ENCODE measurements around the gene HTRA3.

The HTRA3 gene

GRCh38 chr4:8247047-8247930, 22.3 kb upstream of the HTRA3 start:
- no peak for DNase-seq (ENCODE audit: low spot score)

DNA sequence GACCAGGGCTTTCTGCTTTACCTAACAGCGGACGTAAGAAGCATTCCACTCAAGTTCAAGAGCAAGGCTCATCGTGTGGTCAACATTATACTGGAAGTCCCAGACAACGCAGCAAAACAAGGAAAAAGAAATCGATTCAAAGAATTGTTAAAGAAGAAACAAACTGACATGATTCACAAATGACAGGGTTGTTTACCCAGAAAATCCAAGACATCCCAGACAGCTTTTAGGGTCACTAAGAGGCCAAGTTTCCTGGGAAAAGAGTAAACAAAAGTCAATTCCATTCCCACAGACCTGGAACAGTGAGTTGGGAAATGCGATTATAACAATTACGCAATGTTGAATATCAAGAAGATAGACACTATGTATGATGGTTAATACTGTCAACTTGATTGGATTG, 21.5 kb upstream of the HTRA3 start:
- DNase-seq (ENCODE audit: low spot score), result no peak

- DNase-seq (ENCODE audit: low spot score), result no peak
These were observed 19.3 kb upstream of the HTRA3 start for GRCh38 chr4:8250227-8250626.

DNA sequence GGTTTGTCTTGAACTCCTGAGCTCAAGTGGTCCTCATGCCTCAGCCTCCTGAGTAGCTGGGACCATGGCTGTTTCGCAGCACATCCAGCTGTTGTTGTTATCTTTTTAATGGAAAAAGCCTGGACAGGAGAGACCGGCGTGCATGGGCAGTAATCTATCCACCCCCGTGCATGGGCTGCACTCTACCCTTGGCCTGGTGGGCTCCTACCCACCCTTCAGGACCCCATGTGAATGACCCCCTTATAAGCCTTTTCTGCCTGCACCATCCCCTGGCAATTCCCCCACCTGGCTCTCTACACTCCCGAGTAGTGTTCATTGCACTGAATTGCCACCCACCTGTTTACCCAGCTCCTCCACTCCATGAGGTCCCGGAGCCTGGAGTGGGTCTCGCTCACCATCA, 18.9 kb upstream of the HTRA3 start:
- DNase-seq (ENCODE audit: low spot score), result no peak

GRCh38 chr4:8251110-8251883, 18.3 kb upstream of the HTRA3 start:
- no peak for DNase-seq (ENCODE audit: low spot score)

GRCh38 chr4:8252301-8253173, 17.0 kb upstream of the HTRA3 start:
- no peak for DNase-seq (ENCODE audit: low spot score)

DNA sequence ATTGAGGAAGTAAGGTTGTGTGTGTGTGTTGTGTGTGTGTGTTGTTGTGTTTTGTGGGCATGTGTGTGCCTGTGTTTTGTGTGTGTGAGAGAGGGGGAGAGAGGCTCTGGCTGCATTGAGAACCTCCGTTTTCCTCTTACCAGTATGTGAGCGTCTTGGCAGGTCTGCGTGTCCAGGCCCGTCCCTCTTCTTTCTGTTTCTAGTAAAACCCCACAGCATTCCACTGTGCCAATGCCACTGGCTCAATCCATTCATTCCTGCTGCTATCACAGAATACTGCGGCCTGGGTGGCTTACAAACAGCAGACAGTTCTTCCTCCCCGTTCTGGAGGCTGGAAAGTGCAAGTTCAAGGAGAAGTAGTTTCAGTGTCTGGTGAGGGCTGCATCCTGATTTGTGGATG, 15.5 kb upstream of the HTRA3 start:
- no peak for DNase-seq (ENCODE audit: low spot score)

DNA sequence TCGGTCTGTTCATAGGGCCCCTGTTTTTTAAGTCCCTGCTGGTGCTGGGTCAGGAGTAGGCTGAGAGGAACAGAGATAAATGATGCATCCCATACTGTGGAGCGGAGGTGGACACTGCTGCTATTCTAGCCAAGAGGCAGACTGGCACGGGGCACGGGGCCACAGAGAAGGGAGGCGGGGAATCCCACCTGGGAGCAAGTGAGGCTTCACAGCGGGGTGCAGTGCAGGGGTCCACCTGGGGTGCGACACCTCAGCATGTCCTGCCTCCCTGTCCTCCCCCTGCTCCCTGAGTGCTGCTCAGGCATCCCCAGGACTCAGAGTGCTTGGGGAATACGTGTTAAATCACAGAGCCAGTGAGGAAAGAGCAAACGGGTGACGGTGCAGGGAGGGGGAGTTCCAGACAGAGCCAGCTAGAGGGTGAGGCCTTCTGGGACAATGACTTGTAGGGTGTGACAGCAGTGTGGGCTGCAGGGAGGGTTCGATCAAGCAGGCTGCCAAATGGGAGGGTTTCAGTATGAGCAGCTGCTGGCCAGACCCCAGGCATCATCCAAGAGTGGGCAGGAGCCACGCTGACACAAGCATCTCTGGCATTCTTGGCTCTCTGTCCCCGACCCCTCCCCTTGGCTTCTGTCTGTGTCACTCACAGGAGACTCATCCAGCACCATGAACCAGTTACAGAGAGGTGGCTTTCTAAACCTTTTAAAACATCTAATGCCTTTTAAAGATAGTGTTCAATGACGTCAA, 13.7 kb upstream of the HTRA3 start:
- DNase-seq (ENCODE audit: low spot score), result peak; percentile 14

DNA sequence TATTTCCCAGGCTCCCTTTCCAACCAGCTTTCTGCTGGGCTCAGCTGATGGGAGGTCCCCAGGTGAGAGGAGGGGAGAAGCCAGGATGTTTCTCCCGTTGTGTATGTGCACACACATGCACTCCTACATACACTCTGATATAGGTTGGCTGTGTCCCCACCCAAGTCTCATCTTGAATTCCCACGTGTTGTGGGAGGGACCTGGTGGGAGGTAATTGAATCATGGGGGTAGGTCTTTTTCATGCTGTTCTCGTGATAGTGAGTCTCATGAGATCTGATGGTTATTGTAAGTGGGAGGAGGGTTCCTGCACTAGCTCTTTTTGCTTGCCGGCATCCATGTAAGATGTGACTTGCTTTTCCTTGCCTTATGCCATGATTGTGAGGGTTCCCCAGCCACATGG, 11.7 kb upstream of the HTRA3 start:
- DNase-seq (ENCODE audit: low spot score), result no peak

DNA sequence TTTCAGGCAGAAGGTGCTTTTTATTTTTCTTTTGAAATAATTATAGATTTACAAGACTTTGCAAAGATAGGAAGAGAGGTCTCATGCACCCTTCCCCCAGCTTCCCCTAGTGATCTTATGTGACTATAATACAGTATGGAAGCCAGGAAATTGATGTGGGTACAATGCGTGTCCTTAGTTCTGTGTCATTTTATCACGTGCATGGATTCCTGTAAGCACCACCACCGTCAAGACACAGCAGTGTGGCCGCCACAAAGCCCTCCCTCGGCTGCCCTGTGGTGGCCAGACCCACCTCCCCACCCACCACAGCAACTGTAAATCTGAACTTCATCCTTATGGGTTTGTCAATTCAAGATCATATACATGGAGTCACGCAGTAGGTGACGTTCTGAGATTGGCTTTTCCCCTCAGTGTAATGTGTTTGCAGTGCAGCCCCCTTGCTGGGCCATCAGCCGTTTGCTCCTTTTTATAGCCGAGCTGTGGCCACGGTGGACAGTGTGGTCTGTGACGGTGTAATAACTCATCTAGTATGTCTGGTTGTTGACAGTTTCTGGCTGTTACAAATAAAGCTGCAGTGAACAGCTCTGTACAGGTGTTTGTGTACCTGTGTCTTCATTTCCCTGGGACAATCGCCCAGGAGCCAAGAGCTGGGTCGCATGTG, 10.9 kb upstream of the HTRA3 start:
- no peak for DNase-seq (ENCODE audit: low spot score)

- no peak for DNase-seq (ENCODE audit: low spot score)
These were observed 9.7 kb upstream of the HTRA3 start for GRCh38 chr4:8259743-8260430.

- DNase-seq (ENCODE audit: low spot score), result peak; percentile 22
These were observed 8.9 kb upstream of the HTRA3 start for GRCh38 chr4:8260656-8261111.

GRCh38 chr4:8261851-8262535, 7.6 kb upstream of the HTRA3 start:
- no peak for DNase-seq (ENCODE audit: low spot score)

- no peak for DNase-seq (ENCODE audit: low spot score)
These were observed 6.8 kb upstream of the HTRA3 start for GRCh38 chr4:8262637-8263322.

- DNase-seq (ENCODE audit: low spot score), result no peak
These were observed 6.2 kb upstream of the HTRA3 start for GRCh38 chr4:8263397-8263796.

- no peak for DNase-seq (ENCODE audit: low spot score)
These were observed 5.4 kb upstream of the HTRA3 start for GRCh38 chr4:8264106-8264505.

DNA sequence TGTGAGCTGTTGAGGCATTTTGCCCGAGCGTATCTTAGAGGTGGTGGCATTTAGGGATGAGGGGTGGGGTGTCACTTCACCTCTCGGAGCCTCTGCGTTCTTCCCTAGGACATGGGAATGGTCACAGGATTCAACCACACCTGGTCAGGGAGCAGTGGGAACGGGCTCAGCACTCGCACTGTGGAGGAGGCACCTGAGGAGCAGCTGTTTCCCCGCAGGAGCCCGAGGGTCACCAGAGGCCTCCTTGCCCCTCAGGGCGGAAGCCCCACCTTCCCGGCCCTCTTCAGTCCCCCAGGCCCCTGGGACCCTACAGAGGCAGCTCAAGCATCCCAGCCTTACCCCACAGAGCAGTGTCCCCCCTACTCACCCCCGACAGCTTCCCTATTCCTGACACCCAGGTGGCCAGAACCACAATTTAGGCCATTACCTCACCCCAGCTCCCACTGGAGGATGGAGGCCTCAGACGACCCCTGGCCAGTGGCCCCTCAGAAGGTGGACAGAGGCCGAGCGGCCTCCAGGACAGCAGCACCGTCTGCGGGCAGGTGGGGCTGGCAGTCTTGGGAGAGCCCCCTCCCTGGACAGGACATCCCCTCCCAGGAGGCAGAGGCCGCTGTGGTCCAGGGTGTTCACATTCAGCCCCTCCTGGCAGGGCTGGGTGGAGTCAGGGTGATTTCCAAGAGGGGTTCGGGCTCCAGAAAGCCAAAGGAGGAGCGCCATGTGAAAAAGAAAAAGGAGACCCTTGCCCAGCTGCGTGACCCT, 4.2 kb upstream of the HTRA3 start:
- DNase-seq (ENCODE audit: low spot score), result no peak

- no peak for DNase-seq (ENCODE audit: low spot score)
These were observed 3.5 kb upstream of the HTRA3 start for GRCh38 chr4:8266088-8266487.

All from kidney tubule cell (primary cell).